ENCODE results near the gene REV3L.
"Not testable (repeated sequence)": the region's sequence is repeated elsewhere in the genome, so short reads cannot be mapped to it uniquely, and the experiment has no call there.

The REV3L gene

DNA sequence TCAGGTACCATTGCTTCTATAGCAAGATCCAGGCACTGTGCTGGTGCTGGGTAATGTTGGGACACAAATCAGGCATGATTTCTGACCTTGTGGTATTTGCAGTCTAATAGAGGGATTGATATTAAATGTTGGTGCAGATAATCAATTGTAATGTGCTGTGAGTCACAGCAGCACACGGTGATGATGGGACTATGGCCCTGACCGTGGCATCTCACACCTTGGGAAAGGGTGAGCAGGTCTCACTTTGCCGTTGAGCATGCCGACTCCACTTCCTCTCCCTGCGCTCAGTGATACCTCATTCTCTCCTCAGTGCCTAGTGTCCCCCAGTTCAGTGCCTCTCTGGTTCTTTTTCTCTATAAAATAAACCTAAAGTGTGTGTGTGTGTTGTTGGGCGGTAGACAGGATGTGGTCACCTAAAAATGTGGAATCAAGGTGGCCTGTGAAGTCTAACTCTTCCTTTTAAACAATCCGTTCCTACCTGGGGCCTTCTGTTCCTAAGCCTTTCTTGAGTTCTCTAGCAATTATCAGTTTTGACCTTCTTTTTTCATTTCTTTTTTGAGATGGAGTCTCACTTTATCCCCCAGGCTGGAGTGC, 188.5 kb downstream of the REV3L start:
- H3K36me3 ChIP-seq, result peaks cover 0 to 13% (median 1%) of the 10 kb centered on the region in 3 donors
- no peak overlapping the region for H3K27ac ChIP-seq
- H3K9me3 ChIP-seq, result no peaks in the 10 kb centered on the region
- no peak for DNase-seq
- intact Hi-C loops (cut with DNase I; ENCODE audit: low total_unique reads), result loop anchor here (5.0 kb wide), 1 partner anchor 182 kb away; no protein-coding TSS in a partner anchor
- H3K27me3 ChIP-seq, result no peaks in the 10 kb centered on the region
- TF ChIP-seq, protein P1, sequence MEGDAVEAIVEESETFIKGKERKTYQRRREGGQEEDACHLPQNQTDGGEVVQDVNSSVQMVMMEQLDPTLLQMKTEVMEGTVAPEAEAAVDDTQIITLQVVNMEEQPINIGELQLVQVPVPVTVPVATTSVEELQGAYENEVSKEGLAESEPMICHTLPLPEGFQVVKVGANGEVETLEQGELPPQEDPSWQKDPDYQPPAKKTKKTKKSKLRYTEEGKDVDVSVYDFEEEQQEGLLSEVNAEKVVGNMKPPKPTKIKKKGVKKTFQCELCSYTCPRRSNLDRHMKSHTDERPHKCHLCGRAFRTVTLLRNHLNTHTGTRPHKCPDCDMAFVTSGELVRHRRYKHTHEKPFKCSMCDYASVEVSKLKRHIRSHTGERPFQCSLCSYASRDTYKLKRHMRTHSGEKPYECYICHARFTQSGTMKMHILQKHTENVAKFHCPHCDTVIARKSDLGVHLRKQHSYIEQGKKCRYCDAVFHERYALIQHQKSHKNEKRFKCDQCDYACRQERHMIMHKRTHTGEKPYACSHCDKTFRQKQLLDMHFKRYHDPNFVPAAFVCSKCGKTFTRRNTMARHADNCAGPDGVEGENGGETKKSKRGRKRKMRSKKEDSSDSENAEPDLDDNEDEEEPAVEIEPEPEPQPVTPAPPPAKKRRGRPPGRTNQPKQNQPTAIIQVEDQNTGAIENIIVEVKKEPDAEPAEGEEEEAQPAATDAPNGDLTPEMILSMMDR (IDR thresholded peaks at IDR 0.05), result no peak
- no peaks in the 10 kb centered on the region for H3K4me1 ChIP-seq
- H3K4me3 ChIP-seq, result no peak overlapping the region

DNA sequence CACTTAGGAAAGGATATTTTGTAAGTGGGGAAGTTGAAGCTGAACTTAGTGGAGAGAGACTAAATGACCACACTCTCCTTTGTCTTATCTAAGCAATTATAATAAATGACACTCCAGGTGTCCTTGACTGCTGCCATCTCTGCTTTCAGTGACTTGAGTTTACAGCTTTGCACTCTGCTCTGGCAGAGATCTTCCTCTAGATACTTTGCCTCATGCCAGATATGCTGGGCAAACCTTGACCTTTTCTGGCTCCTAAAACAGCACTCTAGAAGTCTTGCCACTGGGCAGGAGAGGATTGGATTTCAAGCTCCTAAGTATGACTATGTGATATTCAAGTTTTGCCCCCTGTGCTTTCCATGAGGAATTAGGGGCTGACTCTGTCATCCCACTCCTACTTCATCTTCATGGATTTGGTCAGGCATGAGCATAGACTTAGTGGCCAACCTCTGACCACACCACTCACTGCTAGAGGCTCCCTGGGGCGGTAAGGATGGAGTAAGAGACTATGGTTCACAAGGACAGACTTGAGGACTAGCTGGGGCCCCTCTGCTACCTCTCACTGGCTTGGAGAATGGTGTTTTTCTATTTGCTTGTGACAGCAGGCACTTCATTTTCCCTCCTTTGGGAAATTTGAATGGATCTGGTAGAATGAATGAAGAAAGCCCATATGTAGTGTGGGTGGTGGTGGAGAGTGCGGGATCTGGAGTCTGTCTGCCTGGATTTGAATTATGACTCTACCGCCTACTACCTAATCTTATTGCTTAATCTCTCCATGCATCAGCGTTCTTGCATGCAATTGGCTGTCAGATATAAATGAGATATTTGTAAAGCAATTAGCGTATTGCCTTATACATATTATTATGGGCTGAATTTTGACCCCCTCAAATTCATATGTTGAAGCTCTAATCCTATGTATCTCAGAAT, 191.4 kb downstream of the REV3L start:
- Histone ChIP-seq H3K4me3 (no peak overlapping the region), H3K4me1 (no peaks in the 10 kb centered on the region), H3K27me3 (no peaks in the 10 kb centered on the region), H3K36me3 (peaks cover 0 to 5% (median 0%) of the 10 kb centered on the region in 3 donors), H3K27ac (no peak overlapping the region), H3K9me3 (no peaks in the 10 kb centered on the region)
- TF ChIP-seq, protein P1 (IDR thresholded peaks at IDR 0.05), result no peak
- intact Hi-C loops (cut with DNase I; ENCODE audit: low total_unique reads), result loop anchor here (5.0 kb wide), 1 partner anchor 179 kb away; no protein-coding TSS in a partner anchor
- no peak for DNase-seq

DNA sequence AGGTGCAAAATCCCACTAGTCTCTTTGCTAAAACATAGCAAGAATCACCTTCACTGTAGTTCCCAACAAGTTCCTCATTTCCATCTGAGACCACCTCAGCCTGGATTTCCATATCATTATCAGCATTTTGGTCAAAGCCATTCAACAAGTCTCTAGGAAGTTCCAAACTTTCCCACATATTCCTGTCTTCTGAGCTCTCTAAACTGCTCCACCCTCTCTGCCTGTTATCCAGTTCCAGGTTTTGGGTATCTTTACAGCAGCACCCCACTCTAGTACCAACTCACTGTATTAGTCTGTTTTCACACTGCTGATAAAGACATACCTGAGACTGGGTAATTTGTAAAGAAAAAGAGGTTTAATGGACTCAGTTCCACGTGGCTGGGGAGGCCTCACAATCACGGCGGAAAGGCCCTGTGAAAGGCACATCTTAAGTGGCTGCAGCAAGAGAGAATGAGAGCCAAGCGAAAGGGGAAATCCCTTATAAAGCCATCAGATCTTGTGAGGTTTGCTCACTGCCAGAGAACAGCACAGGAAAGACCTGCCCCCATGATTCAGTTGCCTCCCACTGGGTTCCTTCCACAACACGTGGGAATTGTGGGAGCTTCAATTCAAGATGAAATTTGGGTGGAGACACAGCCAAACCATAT, 192.2 kb downstream of the REV3L start:
- H3K4me1 ChIP-seq, DNase-seq, H3K4me3 ChIP-seq, H3K27ac ChIP-seq, H3K9me3 ChIP-seq, H3K27me3 ChIP-seq, H3K36me3 ChIP-seq: not testable (repeated sequence)
- intact Hi-C loops (cut with DNase I; ENCODE audit: low total_unique reads), result loop anchor here (5.0 kb wide), 1 partner anchor 179 kb away; no protein-coding TSS in a partner anchor

GRCh38 chr6:111284356-111284755, 198.7 kb downstream of the REV3L start:
- H3K4me3 ChIP-seq; intact Hi-C loops (cut with DNase I; ENCODE audit: low total_unique reads); H3K27ac ChIP-seq; H3K4me1 ChIP-seq; DNase-seq; H3K27me3 ChIP-seq; H3K9me3 ChIP-seq: not testable (repeated sequence)
- H3K36me3 ChIP-seq, result peaks cover 3 to 30% (median 11%) of the 10 kb centered on the region in 3 donors

DNA sequence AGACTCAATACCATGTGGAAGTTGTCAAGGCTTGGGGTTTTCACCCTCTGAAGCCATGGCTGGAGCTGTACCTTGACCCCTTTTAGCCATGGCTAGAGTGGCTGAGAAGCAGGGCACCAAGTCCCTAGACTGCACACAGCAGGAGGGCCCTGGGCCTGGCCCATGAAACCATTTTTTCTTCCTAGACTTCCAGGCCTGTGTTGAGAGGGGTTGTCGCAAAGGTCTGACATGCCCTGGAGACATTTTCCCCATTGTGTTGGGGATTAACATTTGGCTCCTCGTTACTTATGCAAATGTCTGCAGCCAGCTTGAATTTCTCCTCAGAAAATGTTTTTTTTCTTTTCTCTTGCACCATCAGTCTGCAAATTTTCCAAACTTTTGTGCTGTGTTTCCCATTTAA, 199.3 kb downstream of the REV3L start:
- DNase-seq, result no peak
- intact Hi-C loops (cut with DNase I; ENCODE audit: low total_unique reads), result no loop called here
- Histone ChIP-seq H3K27ac (no peak overlapping the region), H3K9me3 (no peaks in the 10 kb centered on the region), H3K4me3 (no peak overlapping the region), H3K27me3 (no peaks in the 10 kb centered on the region), H3K4me1 (no peaks in the 10 kb centered on the region), H3K36me3 (peaks cover 10 to 36% (median 17%) of the 10 kb centered on the region in 3 donors)
- TF ChIP-seq, protein P1 (IDR thresholded peaks at IDR 0.05), result no peak

DNA sequence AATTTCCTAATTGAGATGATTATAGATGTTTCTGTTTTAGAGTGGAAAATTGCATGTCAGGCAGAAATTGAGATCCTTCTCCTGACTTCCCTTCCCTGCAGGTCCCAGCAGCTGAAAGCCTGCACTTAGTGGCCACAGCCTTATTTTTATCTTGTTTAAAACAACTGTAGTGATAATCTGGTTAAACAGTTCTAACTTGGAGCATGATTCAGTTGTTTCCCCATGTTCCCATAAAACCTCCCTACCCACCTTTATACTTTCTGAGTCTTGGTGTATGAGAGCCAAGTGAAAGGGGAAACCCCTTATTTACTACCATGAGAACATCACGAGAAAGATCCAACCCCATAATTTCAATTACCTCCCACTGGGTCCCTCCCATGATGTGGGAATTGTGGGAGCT, 200.5 kb downstream of the REV3L start:
- Histone ChIP-seq H3K4me1 (no peaks in the 10 kb centered on the region), H3K36me3 (peaks cover 21 to 47% (median 21%) of the 10 kb centered on the region in 3 donors), H3K9me3 (no peaks in the 10 kb centered on the region), H3K4me3 (no peak overlapping the region), H3K27ac (no peak overlapping the region), H3K27me3 (no peaks in the 10 kb centered on the region)
- TF ChIP-seq, protein P1 (IDR thresholded peaks at IDR 0.05), result no peak
- intact Hi-C loops (cut with DNase I; ENCODE audit: low total_unique reads), result no loop called here
- no peak for DNase-seq

All from tibial artery (tissue), 4 donors.